ENCODE measurements around the gene CADM2. TPM values are rescaled to one million over a fixed set of nuclear protein-coding genes. Genes with fewer than 3 reads are reported as not detected.
A peak's percentile ranks its signal among the peaks of the same experiment; 100 is the strongest.

The CADM2 gene
- total RNA-seq, 1 donor from 2014 or later = 1.2 TPM

- DNase-seq (no peak), ATAC-seq (ENCODE audit: poor library complexity) (no peak)
- intact Hi-C loops (cut with DNase I) = no loop called here
These were observed 417.3 kb downstream of the CADM2 start for GRCh38 chr3:85376131-85376530.

DNA sequence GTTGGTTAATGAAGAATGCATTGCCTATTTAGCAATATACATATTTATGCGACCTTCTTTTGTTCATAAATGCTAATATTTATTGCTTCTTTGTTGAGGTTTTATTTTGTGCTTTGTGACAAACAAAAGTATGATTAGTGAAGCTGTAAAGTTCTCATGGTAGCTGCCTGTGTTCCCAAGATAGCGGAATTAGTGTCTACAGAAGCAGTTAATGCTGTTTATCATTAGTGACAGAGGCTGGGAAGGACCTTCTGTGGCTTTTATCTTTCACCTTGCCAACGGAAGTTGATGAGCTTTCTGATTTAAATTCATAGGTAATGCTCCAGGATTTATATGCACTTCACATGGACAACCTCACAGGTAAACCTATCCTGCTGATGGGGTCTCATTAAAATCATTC lies 418.3 kb downstream of the CADM2 start:
- DNase-seq = no peak
- ATAC-seq (ENCODE audit: poor library complexity) = no peak
- intact Hi-C loops (cut with DNase I) = no loop called here

DNA sequence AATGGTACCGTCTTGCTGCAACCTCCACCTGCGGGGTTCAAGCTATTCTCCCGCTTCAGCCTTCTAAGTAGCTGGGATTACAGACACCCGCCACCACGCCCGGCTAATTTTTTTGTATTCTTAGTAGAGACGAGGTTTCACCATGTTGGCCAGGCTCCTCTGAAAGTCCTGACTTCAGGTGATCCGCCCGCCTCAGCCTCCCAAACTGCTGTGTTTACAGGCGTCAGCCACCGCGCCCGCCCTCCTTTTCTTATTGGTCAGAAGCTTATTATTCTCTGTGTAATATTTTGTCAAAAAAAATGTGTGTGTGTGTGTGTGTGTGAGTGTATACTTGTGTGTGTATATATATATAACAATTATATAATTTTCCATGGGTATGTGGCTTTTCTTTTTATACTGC lies 425.6 kb downstream of the CADM2 start:
- peak; percentile 33 for DNase-seq
- intact Hi-C loops (cut with DNase I) = no loop called here

DNA sequence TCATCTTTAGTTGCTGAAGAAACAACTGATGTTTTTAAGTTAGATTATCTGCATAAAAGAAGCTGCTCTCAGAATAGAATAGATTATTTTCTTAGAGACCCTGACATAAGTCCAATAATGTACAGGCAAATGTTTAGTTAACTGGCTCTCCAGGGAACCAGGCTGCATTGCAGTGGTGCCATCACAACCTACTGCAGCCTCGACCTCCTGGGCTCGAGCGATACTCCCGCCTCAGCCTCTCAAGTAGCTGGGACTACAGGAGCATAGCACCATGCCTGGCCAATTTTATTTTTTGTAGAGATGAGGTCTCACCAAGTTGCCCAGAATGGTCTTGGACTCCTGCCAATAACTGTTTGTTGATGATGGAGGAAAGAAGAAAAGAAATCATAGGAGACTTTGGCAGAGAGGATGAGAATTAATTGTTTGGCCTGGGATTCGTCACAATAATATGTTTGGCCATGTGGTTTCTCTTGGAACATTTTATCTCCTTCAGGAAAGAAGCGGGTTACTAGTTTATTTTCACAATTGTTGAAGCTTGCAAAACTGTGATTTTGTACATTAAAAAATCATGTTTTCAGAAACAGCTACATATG lies 429.2 kb downstream of the CADM2 start:
- intact Hi-C loops (cut with DNase I) = no loop called here
- ATAC-seq (ENCODE audit: poor library complexity) = no peak
- no peak for DNase-seq

More for the DNA sequence above, 425.6 kb downstream of the CADM2 start:
- ATAC-seq (ENCODE audit: poor library complexity) = no peak

GRCh38 chr3:85394424-85394823 lies 435.6 kb downstream of the CADM2 start:
- intact Hi-C loops (cut with DNase I) = no loop called here
- no peak for ATAC-seq (ENCODE audit: poor library complexity)

DNA sequence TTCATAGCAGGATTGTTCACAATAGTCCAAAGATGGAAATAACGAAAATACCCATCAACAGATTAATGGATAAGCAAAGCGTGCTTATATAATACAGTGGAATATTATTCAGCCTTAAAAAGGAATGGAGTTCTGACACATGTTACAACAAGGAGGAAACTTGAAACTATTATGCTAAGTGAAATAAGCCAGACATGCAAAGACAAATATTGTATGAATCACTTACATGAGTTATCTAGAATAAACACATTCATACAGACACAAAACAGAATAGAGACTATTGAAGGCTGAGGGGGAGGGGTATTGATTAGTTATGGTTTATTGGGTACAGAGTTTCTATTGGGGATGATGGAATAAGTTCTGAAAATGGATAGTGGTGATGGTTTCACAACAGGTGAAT lies 438.6 kb downstream of the CADM2 start:
- DNase-seq (no peak), ATAC-seq (ENCODE audit: poor library complexity) (no peak)
- intact Hi-C loops (cut with DNase I) = no loop called here

More at GRCh38 chr3:85394424-85394823, 435.6 kb downstream of the CADM2 start:
- no peak for DNase-seq

DNA sequence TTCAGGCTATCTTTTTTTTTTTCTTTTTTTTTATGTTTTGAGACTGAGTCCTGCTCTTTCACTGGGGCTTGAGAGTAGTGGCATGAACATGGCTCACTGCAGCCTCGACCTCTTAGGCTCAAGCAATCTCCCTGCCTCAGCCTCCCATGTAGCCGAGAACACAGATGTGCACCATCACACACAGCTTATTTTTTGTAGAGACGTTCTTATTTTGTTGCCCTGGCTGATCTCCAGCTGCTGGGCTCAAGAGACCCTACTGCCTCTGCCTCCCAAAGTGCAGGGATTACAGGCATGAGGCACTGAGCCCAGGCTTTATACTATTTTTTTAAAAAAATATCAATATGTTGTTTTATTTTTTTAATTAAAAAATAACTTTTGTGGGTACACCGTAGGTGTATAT lies 467.3 kb downstream of the CADM2 start:
- intact Hi-C loops (cut with DNase I) = no loop called here
- DNase-seq = no peak
- no peak for ATAC-seq (ENCODE audit: poor library complexity)

DNA sequence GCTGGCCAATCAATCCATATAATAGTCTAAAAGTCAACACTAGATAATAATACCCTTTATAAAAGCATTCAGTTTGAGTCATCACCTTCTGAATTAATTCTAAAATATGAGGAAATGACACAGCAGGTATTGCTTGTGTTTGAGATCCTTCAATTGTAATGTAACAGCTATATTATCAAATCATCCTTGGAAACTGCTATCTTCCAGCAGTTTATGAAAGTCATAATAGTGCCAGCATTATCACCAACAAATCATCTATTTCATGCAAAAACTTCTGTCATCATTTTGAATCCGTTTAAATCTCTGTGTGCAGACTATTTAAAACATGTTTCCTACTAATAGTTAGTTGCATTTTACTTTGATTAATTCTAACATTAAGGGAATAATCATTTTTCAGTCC lies 468.7 kb downstream of the CADM2 start:
- DNase-seq (no peak), ATAC-seq (ENCODE audit: poor library complexity) (no peak)
- intact Hi-C loops (cut with DNase I) = no loop called here

- ATAC-seq (ENCODE audit: poor library complexity) (no peak), DNase-seq (no peak)
- intact Hi-C loops (cut with DNase I) = no loop called here
These were observed 473.3 kb downstream of the CADM2 start for GRCh38 chr3:85432081-85432480.

DNA sequence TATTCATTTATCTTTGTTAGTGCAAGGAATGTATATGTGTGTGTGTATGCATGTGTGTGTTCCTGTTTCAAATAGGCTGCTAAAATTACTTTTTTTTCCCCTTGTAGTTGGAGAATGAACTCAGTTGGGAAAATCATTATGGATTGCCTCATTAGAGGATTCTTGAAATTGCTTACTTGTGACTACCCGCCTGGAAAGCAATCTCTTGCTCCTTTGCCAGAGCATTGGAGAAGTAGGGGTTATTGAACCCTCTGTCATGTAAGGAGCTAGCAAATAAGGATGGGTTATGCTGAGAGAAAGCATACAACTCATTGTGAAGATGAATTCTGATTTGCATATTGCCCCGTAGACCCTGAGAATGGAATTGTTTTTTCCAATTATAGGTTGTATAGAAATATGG lies 474.5 kb downstream of the CADM2 start:
- DNase-seq (no peak), ATAC-seq (ENCODE audit: poor library complexity) (no peak)
- intact Hi-C loops (cut with DNase I) = no loop called here

DNA sequence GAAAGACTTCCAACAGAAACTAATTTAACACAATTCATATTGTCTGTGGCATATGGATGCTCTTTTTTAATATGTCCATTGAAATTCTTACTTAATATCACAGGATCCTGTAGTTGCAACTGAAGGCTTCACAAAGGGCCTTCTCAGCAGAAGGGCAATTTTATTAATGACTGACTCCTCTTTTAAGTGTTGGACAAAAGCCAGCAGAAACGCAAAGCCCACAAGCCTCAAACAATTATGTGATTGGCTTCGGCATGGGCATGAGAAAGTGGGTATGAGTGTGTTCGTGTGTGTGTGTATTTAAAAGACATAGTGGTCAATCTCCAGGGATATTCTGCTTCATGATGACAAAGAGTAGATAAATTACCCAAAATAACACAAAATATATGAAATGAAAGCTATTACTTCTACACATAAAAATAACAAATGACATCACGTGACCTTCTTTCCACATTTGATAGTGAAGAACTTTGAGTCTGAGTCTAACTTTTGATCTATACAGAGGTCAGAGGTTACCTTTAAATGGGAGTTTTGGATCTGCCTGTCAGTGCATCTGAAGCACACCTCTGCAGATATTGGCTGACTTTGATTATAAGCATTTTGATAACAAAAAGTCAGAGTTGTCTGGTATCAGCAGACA lies 496.9 kb downstream of the CADM2 start:
- intact Hi-C loops (cut with DNase I) = no loop called here
- ATAC-seq (ENCODE audit: poor library complexity) (no peak), DNase-seq (no peak)

GRCh38 chr3:85474241-85474640 lies 515.5 kb downstream of the CADM2 start:
- no peak for ATAC-seq (ENCODE audit: poor library complexity)
- intact Hi-C loops (cut with DNase I) = no loop called here
- DNase-seq = no peak

DNA sequence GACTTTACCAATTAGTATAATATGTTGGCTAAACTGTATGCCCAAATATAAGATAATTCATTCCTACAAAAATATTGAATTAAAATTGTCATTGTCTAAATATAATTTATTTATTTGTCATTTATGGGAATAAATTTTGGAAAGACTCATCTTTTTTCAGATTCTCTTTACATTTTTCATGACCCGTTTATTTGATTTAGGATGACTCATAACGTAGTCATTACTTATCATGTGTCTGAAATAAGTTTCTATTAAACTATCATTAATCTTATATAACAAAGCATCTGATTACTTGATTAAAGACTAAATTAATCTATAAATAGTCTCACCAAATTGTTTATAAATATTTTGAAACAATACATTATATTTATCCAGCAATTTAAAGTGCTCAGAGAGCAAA lies 516.6 kb downstream of the CADM2 start:
- DNase-seq (no peak), ATAC-seq (ENCODE audit: poor library complexity) (no peak)
- intact Hi-C loops (cut with DNase I) = no loop called here

GRCh38 chr3:85476891-85477495 lies 518.2 kb downstream of the CADM2 start:
- DNase-seq (no peak), ATAC-seq (ENCODE audit: poor library complexity) (no peak)
- intact Hi-C loops (cut with DNase I) = no loop called here

DNA sequence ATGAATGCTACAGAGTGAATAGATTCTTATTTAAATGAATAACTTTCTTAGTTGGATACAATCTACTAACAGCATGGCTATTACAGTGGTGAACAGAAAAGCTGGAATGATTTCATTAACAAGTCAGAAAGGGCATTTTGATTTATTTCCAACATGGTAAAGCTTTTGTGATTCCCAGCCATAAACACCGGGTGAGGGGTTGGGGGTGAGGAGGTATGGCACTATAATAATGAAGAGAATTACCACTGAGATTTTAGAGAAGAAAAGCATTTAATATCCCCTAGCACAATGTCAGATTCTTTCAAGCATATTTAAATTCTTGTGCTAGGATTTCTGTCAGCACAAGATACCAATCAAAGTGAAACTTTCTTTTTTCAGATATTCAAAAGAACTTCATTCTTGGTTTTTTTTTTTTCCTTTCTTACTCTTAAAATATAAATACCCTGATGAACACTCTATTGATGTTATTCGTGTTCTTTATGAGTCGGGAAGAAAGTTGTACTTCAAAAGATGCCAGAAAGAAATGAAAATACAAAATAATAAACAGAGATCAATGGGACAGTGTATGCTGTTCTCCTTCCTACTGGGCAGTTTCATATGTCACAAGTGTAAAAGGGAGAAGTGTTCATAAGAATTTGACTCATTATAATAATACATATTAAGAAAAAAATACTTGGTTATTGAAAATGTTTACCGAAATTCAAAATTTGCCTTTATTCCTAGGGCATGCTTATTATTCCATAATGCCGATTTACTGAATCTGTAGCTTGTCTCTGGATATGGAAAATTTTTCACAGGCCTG lies 522.8 kb downstream of the CADM2 start:
- intact Hi-C loops (cut with DNase I) = no loop called here
- DNase-seq (no peak), ATAC-seq (ENCODE audit: poor library complexity) (no peak)

- intact Hi-C loops (cut with DNase I) = no loop called here
- DNase-seq = no peak
- no peak for ATAC-seq (ENCODE audit: poor library complexity)
These were observed 523.4 kb downstream of the CADM2 start for GRCh38 chr3:85482213-85482490.

GRCh38 chr3:85483986-85484385 lies 525.2 kb downstream of the CADM2 start:
- no peak for ATAC-seq (ENCODE audit: poor library complexity)
- intact Hi-C loops (cut with DNase I) = no loop called here
- no peak for DNase-seq

DNA sequence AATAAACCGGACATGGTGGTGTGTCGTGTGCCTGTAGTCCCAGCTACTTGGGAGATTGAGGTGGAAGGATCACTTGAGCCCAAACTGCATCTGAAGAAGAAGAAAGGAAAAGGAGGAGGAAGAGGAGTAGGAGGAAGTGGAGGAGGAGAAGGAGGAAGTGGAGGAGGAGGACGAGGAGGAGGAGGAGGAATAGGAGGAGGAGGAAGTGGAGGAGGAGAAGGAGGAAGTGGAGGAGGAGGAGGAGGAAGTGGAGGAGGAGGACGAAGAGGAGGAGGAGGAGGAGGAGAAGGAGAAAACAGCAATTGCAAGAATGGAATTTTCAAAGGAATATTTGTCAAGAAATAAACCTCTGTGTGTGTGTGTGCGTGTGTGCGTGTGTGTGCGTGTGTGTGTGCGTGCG lies 528.6 kb downstream of the CADM2 start:
- intact Hi-C loops (cut with DNase I) = no loop called here
- no peak for ATAC-seq (ENCODE audit: poor library complexity)
- no peak for DNase-seq

- no peak for DNase-seq
- ATAC-seq (ENCODE audit: poor library complexity) = no peak
- intact Hi-C loops (cut with DNase I) = no loop called here
These were observed 536.8 kb downstream of the CADM2 start for GRCh38 chr3:85495602-85496001.

DNA sequence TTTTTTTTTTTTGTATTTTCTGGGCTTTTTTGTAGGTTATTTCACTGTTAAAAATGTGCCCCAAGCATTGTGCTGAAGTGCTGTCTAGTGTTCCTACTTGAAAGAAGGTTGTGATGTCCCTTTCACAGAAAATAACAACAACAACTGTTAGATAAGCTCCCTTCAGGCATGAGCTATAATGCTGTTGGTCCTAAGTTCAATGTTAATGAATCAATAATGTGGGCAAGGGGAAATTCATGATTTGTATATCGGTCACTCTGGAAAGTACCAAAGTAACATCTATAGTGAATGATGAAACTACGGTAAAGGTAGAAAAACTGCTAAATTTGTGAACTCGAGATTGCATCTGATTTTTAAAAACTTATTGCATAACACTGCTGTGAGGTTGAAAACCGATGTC lies 539.4 kb downstream of the CADM2 start:
- intact Hi-C loops (cut with DNase I) = no loop called here
- ATAC-seq (ENCODE audit: poor library complexity) = no peak
- no peak for DNase-seq

Measured in Right ventricle myocardium superior (tissue), 1 donor.